GM10266 (cell line): ENCODE measurements around the gene EGFL7.

Experiments
- DNase-seq: peaks from one replicate; pipeline ENCODE4 v3.0.0; 2012; ENCODE audit errors: extremely low spot score
- TF ChIP-seq, protein P1 (sequence below): IDR thresholded peaks from 2 replicates; pipeline ENCODE4 v1.5.1; 2012; ENCODE audit warnings: mild to moderate bottlenecking, low read depth; ENCODE audit not compliant: control insufficient read depth, insufficient read depth; ENCODE audit errors: missing control alignments

EGFL7 gene

DNA sequence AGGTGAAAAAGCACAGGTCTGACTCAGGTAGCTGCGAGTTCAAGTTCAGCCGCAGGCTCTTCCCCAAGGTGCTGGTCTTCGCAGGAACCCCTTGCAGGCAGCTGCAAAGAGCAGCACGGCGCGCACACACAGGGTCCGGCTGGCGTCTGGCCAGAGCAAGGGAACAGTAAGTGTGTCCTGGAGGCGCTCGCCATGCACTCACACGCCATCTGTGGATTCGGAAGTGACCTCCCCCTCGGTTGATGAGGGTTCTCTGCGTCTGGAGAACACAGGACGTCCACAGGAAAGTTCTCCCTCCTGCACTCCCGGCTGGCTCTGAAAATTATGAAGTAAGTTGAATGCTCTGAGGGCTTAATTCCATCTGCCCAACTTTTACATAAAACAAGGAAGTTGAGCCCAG is 14.0 kb upstream of the EGFL7 start:
- no peak for DNase-seq

DNA sequence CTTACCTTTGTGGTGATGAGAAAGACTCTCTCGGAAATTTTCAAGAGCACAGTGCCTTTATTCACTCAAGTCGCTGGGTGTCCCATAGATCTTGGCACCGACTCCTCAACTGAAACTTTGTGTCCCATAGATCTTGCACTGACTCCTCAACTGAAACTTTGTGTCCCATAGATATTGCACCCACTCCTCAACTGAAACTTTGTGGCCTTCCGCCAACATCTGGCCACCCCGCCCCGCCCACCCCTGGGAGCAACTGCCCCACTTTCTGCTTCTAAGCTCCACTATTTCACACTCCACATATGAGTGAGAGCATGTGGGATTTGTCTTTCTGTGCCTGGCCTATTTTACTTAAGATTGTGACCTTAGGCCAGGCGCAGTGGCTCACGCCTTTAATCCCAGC is 12.7 kb upstream of the EGFL7 start:
- TF ChIP-seq, protein P1, sequence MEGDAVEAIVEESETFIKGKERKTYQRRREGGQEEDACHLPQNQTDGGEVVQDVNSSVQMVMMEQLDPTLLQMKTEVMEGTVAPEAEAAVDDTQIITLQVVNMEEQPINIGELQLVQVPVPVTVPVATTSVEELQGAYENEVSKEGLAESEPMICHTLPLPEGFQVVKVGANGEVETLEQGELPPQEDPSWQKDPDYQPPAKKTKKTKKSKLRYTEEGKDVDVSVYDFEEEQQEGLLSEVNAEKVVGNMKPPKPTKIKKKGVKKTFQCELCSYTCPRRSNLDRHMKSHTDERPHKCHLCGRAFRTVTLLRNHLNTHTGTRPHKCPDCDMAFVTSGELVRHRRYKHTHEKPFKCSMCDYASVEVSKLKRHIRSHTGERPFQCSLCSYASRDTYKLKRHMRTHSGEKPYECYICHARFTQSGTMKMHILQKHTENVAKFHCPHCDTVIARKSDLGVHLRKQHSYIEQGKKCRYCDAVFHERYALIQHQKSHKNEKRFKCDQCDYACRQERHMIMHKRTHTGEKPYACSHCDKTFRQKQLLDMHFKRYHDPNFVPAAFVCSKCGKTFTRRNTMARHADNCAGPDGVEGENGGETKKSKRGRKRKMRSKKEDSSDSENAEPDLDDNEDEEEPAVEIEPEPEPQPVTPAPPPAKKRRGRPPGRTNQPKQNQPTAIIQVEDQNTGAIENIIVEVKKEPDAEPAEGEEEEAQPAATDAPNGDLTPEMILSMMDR = no peak
- DNase-seq = no peak

More for the DNA sequence above, 14.0 kb upstream of the EGFL7 start:
- TF ChIP-seq, protein P1 = no peak

DNA sequence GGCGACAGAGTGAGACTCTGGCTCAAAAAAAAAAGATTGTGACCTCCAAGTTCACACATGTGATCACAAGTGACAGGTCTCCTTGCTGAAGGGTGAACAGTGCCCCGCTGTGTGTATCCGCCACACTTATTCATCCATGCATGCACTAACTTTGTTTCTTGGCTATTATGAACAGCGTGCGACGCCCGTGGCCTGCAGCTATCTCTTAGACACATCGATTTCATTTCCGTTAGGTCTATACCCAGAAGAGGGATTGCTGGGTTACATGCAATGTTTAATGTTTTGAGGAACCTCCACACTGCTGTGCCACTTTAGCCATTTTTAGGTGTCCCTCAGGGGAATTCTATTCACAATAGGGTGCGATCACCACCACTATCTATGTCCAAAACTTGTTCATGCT is 12.1 kb upstream of the EGFL7 start:
- DNase-seq = no peak

DNA sequence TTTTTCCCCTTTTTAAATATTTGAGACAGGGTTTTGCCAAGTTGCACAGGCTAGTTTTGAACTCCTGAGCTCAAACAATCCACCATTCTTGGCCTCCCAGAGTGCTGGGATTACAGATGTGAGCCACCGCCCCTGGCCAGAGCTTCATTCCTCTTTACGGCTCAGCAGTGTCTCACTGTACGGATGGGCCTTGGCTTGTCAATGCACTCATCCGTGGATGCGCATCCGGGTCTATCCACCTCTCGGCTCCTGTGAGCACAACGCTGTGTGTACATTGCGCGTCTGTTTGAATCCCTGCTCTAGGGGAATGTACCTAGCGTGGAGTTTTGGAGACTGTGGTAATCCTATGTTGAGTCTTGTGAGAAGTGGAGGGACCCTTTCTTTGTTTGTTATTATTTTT is 10.9 kb upstream of the EGFL7 start:
- TF ChIP-seq, protein P1 = no peak
- no peak for DNase-seq

More for the DNA sequence above, 12.1 kb upstream of the EGFL7 start:
- TF ChIP-seq, protein P1 = no peak

DNA sequence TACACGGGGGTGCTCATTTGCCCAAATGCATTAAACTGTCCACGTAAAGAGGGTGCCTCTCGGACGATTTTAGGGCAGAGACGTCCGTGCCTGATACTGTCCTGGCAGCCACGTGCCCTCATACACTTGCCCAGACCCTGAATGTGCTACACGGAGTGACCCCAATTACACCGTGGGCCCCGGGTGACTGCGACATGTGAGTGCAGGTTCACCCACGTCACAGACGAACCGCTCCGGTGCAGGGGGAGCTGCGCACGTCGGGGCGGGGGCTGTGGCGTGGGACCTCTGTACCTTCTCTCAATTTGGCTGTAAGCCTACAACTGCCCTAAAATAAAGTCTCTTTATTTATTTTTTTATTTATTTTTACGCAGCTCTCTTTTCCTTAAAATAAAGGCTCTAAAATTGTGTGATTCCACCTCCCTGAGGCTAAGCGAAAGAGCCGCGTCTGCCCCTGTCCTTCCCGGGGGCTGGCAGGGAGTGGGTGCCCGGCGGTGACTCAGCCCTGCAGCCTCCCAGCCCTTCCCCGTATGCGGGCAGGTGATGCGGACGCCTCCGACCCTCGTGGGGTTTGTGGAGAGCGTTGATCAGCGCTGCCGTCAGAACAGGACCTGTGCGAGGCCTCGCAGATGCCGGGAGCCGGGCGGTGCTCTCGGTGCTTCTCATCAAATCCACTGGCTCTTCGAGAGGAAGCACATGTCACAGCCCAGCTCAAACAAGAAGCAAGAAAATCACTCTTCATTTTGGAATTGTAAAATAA is 9.2 kb upstream of the EGFL7 start:
- no peak for DNase-seq
- TF ChIP-seq, protein P1 = no peak

DNA sequence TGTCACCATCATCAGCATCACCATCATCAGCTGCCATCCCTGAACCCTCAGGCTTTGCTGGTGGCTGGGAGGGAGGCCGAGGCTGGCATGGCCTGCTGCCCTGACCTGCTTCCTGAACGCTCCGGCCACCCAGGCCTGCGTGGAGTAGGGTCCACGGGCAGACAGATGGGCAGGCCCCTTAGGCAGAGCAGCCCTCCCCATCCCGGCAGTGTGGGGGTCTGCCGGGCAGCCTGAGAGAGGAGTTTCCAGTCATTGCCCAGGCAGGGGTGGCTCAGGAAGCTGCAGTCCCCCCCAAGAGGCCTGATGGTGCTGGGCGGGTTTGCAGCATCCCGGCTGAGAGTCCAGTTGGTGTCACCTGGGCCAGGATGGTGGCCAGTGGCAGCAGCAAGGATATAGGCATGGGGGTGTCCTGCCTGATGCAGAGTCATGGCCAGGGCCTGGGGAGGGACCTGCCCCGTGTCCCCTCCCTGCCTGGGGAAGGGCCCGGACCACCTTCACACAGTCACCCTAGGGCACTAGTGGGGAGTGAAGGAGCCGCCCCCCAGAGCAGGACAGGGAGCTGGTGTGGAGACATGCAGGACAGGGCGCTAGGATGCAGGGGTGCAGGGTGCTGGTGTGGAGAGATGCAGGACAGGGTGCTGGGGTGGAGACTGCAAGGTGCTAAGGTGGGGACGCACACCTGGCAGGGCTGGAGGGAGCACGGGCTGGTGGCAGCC is 7.7 kb upstream of the EGFL7 start:
- TF ChIP-seq, protein P1 = no peak
- no peak for DNase-seq
